Myocyte (in vitro differentiated cells): Measurements from ENCODE around the gene TCEAL3. TPM values are rescaled to one million over a fixed set of nuclear protein-coding genes. Genes with fewer than 3 reads are reported as not detected.
"Not testable (repeated sequence)": the region's sequence is repeated elsewhere in the genome, so short reads cannot be mapped to it uniquely, and the experiment has no call there.

Experiments
- DNase-seq: peaks from one replicate; pipeline ENCODE4 v3.0.0-alpha.2; 2012; ENCODE audit warnings: low read depth
- total RNA-seq: library from RNA; depleted of rRNA; stranded (reverse); fragments of >200 nt; gene quantifications from 2 replicates; pipeline ENCODE4 v1.2.3, GENCODE V29; 2014

Gene TCEAL3
- total RNA-seq, 1 donor from 2014 or later: 34.0 TPM

GRCh38 chrX:103659460-103659859 lies 51.7 kb downstream of the TCEAL3 start:
- DNase-seq: not testable (repeated sequence)

Other genes with a start within 250 kb of the TCEAL3 start
- gene BEX3, start 231.4 kb upstream of the TCEAL3 start, total RNA-seq: 211 TPM in 2 replicates
- gene RAB40A, start 88.5 kb upstream of the TCEAL3 start, total RNA-seq: 0.26 and 0.32 TPM in 2 replicates
- gene TCEAL4, start 22.4 kb upstream of the TCEAL3 start, total RNA-seq: 153 and 202 TPM in 2 replicates
- gene TCEAL1, start 21.0 kb downstream of the TCEAL3 start, total RNA-seq: 149 and 162 TPM in 2 replicates
- 769 and 841 TPM in 2 replicates for gene MORF4L2, start 78.7 kb downstream of the TCEAL3 start, total RNA-seq
- not detected in 2 replicates for gene TMEM31, start 102.9 kb downstream of the TCEAL3 start, total RNA-seq
- gene PLP1, start 168.9 kb downstream of the TCEAL3 start, total RNA-seq: 0.56 TPM in 1 of 2 replicates, not detected in the other
- 2.1 and 2.9 TPM in 2 replicates for gene RAB9B, start 224.3 kb downstream of the TCEAL3 start, total RNA-seq